ENCODE results near the gene PCSK4.

The PCSK4 gene

GRCh38 chr19:1441022-1441426, 49.1 kb downstream of the PCSK4 start (continued):
- TF ChIP-seq ZFP69B (tag by site-specific recombination; IDR thresholded peaks at IDR 0.05) (peak; percentile 26; the same call in 1 of the 2 replicates), YY1 (tag by site-specific recombination; IDR thresholded peaks at IDR 0.05) (no peak), ZNF169 (tag by site-specific recombination; IDR thresholded peaks at IDR 0.05) (no peak), ZNF19 (tag by site-specific recombination; IDR thresholded peaks at IDR 0.05; ENCODE audit: low read depth) (no peak), SP3 (tag by site-specific recombination; IDR thresholded peaks at IDR 0.05) (no peak), ZNF398 (tag by site-specific recombination; IDR thresholded peaks at IDR 0.05) (no peak), ZNF335 (tag by site-specific recombination; conservative IDR thresholded peaks at IDR 0.05) (no peak), ZNF274 (IDR thresholded peaks at IDR 0.05; ENCODE audit: low read length) (no peak), ZNF274 (tag by site-specific recombination; IDR thresholded peaks at IDR 0.05; ENCODE audit: borderline replicate concordance) (no peak), ZNF600 (tag by site-specific recombination; IDR thresholded peaks at IDR 0.05) (no peak), ZNF404 (tag by site-specific recombination; IDR thresholded peaks at IDR 0.05) (no peak), ZNF394 (tag by site-specific recombination; IDR thresholded peaks at IDR 0.05; ENCODE audit: borderline replicate concordance) (no peak), ZNF645 (tag by site-specific recombination; IDR thresholded peaks at IDR 0.05) (no peak), ZNF324 (tag by site-specific recombination; IDR thresholded peaks at IDR 0.05) (no peak), KLF8 (tag by site-specific recombination; IDR thresholded peaks at IDR 0.05) (no peak), ZIC2 (tag by site-specific recombination; IDR thresholded peaks at IDR 0.05) (peak; percentile 82), ZBTB6 (tag by site-specific recombination; IDR thresholded peaks at IDR 0.05) (peak; percentile 61), ZSCAN16 (tag by site-specific recombination; IDR thresholded peaks at IDR 0.05) (no peak), HIC1 (tag by site-specific recombination; IDR thresholded peaks at IDR 0.05) (0 out of 2 replicates have a peak, but pooled peaks have one; percentile 14), ZBTB21 (tag by site-specific recombination; IDR thresholded peaks at IDR 0.05) (no peak), ZSCAN5A (tag by site-specific recombination; IDR thresholded peaks at IDR 0.05) (no peak), ZNF664 (tag by site-specific recombination; IDR thresholded peaks at IDR 0.05) (no peak), ZFHX2 (tag by site-specific recombination; conservative IDR thresholded peaks at IDR 0.05) (no peak; the same call in 1 of the 2 replicates), ZSCAN23 (tag by site-specific recombination; IDR thresholded peaks at IDR 0.05) (no peak), ZNF23 (tag by site-specific recombination; IDR thresholded peaks at IDR 0.05; ENCODE audit: borderline replicate concordance) (no peak), ZBTB1 (tag by site-specific recombination; IDR thresholded peaks at IDR 0.05) (no peak), HOXC10 (CRISPR knock-in tag; IDR thresholded peaks at IDR 0.05) (no peak), ZSCAN4 (tag by site-specific recombination; IDR thresholded peaks at IDR 0.05) (no peak), ZNF488 (tag by site-specific recombination; IDR thresholded peaks at IDR 0.05) (no peak), ZNF571 (tag by site-specific recombination; IDR thresholded peaks at IDR 0.05) (no peak), MZF1 (tag by site-specific recombination; IDR thresholded peaks at IDR 0.05; ENCODE audit: borderline replicate concordance) (no peak), ZNF175 (tag by site-specific recombination; IDR thresholded peaks at IDR 0.05) (no peak), ZNF776 (tag by site-specific recombination; IDR thresholded peaks at IDR 0.05; ENCODE audit: borderline replicate concordance) (no peak)

Measured in HEK293 (cell line).